A673 (cell line): ENCODE measurements around the gene PCDHGB1.
A peak's percentile ranks its signal among the peaks of the same experiment; 100 is the strongest.

Source experiments
- EZH2 ChIP-seq: fragments of 200-600 bp; sonication (generic); IDR thresholded peaks from 2 replicates; pipeline ENCODE4 v1.6.1; 2017; ENCODE audit warnings: borderline replicate concordance, low read depth, mild to moderate bottlenecking, mixed read lengths, antibody characterized with exemption, low read length; ENCODE audit not compliant: poor library complexity, severe bottlenecking
- TF ChIP-seq, protein P1 (sequence below): fragments of 300-800, 200-600 bp; sonication (generic); conservative IDR thresholded peaks from 2 replicates; pipeline ENCODE4 v1.5.1; 2017; ENCODE audit warnings: low read depth, mild to moderate bottlenecking, antibody characterized with exemption, low read length, moderate library complexity, mixed read lengths

- TF ChIP-seq, protein P1, sequence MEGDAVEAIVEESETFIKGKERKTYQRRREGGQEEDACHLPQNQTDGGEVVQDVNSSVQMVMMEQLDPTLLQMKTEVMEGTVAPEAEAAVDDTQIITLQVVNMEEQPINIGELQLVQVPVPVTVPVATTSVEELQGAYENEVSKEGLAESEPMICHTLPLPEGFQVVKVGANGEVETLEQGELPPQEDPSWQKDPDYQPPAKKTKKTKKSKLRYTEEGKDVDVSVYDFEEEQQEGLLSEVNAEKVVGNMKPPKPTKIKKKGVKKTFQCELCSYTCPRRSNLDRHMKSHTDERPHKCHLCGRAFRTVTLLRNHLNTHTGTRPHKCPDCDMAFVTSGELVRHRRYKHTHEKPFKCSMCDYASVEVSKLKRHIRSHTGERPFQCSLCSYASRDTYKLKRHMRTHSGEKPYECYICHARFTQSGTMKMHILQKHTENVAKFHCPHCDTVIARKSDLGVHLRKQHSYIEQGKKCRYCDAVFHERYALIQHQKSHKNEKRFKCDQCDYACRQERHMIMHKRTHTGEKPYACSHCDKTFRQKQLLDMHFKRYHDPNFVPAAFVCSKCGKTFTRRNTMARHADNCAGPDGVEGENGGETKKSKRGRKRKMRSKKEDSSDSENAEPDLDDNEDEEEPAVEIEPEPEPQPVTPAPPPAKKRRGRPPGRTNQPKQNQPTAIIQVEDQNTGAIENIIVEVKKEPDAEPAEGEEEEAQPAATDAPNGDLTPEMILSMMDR: peak; percentile 40; the same call in 1 of the 2 replicates
- TF ChIP-seq EZH2: no peak
Measured at GRCh38 chr5:141343242-141343952, 6.5 kb upstream of the PCDHGB1 start, which contains the start of gene PCDHGA3.
